GM12865 (cell line): ENCODE measurements around the gene CDC37.
"Not testable (repeated sequence)": the region's sequence is repeated elsewhere in the genome, so short reads cannot be mapped to it uniquely, and the experiment has no call there.

Source experiments
- DNase-seq: peaks from one replicate; pipeline ENCODE4 v3.0.0; 2010; ENCODE audit warnings: low read depth
- H3K4me3 ChIP-seq: 2 replicates; pipeline ENCODE4 v1.5.1; 2011; ENCODE audit warnings: mild to moderate bottlenecking, low read depth, low read length, control low read depth
- TF ChIP-seq, protein P1 (sequence below): IDR thresholded peaks from 2 replicates; pipeline ENCODE4 v1.5.1; 2011; ENCODE audit warnings: low read length, control low read depth, low read depth, inconsistent platforms; ENCODE audit not compliant: insufficient read depth; ENCODE audit errors: missing control alignments

Gene CDC37

GRCh38 chr19:10402441-10403038 is 802 bp downstream of the CDC37 start:
- DNase-seq, result no peak
- TF ChIP-seq, protein P1, sequence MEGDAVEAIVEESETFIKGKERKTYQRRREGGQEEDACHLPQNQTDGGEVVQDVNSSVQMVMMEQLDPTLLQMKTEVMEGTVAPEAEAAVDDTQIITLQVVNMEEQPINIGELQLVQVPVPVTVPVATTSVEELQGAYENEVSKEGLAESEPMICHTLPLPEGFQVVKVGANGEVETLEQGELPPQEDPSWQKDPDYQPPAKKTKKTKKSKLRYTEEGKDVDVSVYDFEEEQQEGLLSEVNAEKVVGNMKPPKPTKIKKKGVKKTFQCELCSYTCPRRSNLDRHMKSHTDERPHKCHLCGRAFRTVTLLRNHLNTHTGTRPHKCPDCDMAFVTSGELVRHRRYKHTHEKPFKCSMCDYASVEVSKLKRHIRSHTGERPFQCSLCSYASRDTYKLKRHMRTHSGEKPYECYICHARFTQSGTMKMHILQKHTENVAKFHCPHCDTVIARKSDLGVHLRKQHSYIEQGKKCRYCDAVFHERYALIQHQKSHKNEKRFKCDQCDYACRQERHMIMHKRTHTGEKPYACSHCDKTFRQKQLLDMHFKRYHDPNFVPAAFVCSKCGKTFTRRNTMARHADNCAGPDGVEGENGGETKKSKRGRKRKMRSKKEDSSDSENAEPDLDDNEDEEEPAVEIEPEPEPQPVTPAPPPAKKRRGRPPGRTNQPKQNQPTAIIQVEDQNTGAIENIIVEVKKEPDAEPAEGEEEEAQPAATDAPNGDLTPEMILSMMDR, result no peak

GRCh38 chr19:10399878-10400277 is 3.5 kb downstream of the CDC37 start:
- no peak for DNase-seq
- TF ChIP-seq, protein P1, result no peak
- H3K4me3 ChIP-seq, result no peak overlapping the region

More at GRCh38 chr19:10402441-10403038, 802 bp downstream of the CDC37 start:
- H3K4me3 ChIP-seq, result peak overlapping the region; percentile 96

- not testable (repeated sequence) for H3K4me3 ChIP-seq, DNase-seq
Measured at GRCh38 chr19:10399340-10399739, 4.0 kb downstream of the CDC37 start.

- no peak overlapping the region for H3K4me3 ChIP-seq
- DNase-seq, result no peak
- TF ChIP-seq, protein P1, result no peak
Measured at GRCh38 chr19:10398819-10399218, 4.5 kb downstream of the CDC37 start.

DNA sequence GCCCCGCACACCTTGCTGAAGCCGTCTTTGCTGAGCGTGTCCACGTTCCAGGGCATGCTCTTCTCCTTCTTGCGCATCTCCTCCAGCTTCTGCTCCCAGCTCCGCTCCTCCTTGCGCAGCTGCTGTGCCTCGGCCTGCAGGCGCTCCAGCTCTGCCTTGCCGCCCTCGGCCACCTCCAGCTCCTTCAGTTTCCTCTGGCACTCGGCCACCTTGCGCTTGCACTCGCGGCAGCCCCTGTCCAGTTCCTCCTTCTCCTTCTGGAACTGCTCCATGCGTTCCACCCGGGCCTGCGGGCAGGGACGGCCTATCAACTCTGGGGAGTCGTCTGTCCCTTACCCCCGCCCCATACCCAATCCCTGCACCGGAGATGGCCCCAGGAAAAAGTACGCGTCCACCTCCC is 7.4 kb downstream of the CDC37 start:
- H3K4me3 ChIP-seq, result no peak overlapping the region
- TF ChIP-seq, protein P1, result no peak
- no peak for DNase-seq

- TF ChIP-seq, protein P1, result no peak
- no peak overlapping the region for H3K4me3 ChIP-seq
- no peak for DNase-seq
Measured at GRCh38 chr19:10395436-10395835, 7.9 kb downstream of the CDC37 start.

- no peak overlapping the region for H3K4me3 ChIP-seq
- TF ChIP-seq, protein P1, result no peak
- DNase-seq, result no peak
Measured at GRCh38 chr19:10395003-10395402, 8.3 kb downstream of the CDC37 start.
